Measurements from ENCODE around the gene RHOBTB3.

The RHOBTB3 gene

DNA sequence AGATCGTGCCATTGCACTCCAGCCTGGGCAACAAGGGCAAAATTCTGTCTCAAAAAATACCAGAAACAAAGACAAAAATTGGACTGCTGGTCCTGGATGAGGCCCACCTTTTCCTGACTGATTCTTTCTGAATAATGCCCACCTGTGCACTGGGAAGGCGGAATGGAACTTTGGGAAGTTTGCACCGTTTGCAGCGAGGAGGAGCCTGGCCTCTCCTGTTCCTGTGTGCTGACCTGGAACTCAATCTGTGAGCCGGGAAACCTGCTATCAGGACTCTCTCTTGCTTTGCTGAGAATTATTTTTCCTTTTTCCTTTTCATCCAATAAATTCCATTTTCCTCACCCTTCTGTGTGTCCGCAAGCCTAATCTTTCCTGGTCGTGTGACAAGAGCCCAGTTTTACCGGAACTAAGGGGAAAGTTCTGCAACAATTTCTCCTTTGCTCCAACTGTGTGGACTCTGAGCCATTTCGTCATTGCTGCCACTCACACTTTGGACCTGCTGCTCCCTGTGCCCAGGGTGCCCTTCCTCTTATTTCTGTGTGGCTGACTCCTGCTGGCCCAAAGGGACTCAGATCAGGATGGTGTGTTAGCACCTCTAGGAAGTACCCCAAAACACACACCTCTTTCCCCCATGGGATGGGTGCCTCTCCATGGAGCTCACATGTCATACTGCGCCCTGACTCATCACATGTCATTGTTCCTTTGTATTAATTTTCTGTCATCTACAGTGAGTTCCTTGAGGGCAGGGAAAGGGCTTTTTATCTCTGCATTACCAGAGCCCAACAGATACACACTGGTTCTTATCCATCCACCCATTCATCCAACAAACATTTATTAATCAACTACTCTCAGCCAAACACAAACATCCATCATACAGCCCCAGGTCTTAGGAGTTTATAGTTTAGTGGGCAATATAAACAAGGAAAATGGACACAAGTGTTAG lies 96.1 kb downstream of the RHOBTB3 start (continued):
- TF ChIP-seq PPARA (CRISPR knock-in tag; IDR thresholded peaks at IDR 0.05; ENCODE audit: borderline replicate concordance) (no peak), ZC3H10 (CRISPR knock-in tag; IDR thresholded peaks at IDR 0.05) (no peak), ARNTL (CRISPR knock-in tag; IDR thresholded peaks at IDR 0.05; ENCODE audit: borderline replicate concordance, low read depth) (no peak), RARB (CRISPR knock-in tag; IDR thresholded peaks at IDR 0.05) (no peak), ISL1 (CRISPR knock-in tag; IDR thresholded peaks at IDR 0.05) (no peak)
- TF ChIP-seq, protein P1, sequence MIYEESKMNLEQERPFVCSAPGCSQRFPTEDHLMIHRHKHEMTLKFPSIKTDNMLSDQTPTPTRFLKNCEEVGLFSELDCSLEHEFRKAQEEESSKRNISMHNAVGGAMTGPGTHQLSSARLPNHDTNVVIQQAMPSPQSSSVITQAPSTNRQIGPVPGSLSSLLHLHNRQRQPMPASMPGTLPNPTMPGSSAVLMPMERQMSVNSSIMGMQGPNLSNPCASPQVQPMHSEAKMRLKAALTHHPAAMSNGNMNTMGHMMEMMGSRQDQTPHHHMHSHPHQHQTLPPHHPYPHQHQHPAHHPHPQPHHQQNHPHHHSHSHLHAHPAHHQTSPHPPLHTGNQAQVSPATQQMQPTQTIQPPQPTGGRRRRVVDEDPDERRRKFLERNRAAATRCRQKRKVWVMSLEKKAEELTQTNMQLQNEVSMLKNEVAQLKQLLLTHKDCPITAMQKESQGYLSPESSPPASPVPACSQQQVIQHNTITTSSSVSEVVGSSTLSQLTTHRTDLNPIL (CRISPR knock-in tag; IDR thresholded peaks at IDR 0.05; ENCODE audit: low read depth), result no peak

- ATAC-seq, result no peak
Observed at GRCh38 chr5:95827892-95828246, 96.7 kb downstream of the RHOBTB3 start.

GRCh38 chr5:95830226-95830625 lies 99.1 kb downstream of the RHOBTB3 start:
- no peak for ATAC-seq
- TF ChIP-seq GLIS3 (CRISPR knock-in tag; IDR thresholded peaks at IDR 0.05) (no peak), ZC3H10 (CRISPR knock-in tag; IDR thresholded peaks at IDR 0.05) (no peak), PPARA (CRISPR knock-in tag; IDR thresholded peaks at IDR 0.05; ENCODE audit: borderline replicate concordance) (no peak), ISL1 (CRISPR knock-in tag; IDR thresholded peaks at IDR 0.05) (no peak), POU6F1 (CRISPR knock-in tag; IDR thresholded peaks at IDR 0.05; ENCODE audit: borderline replicate concordance, low read depth) (no peak), ZNF70 (CRISPR knock-in tag; IDR thresholded peaks at IDR 0.05) (no peak), RARB (CRISPR knock-in tag; IDR thresholded peaks at IDR 0.05) (no peak), ZNF565 (CRISPR knock-in tag; conservative IDR thresholded peaks at IDR 0.05; ENCODE audit: low read depth) (no peak), TOX (CRISPR knock-in tag; IDR thresholded peaks at IDR 0.05; ENCODE audit: borderline replicate concordance) (no peak), CSRNP3 (CRISPR knock-in tag; IDR thresholded peaks at IDR 0.05) (no peak), SNAI2 (CRISPR knock-in tag; IDR thresholded peaks at IDR 0.05) (no peak), ARNTL (CRISPR knock-in tag; IDR thresholded peaks at IDR 0.05; ENCODE audit: borderline replicate concordance, low read depth) (no peak), ESRRG (CRISPR knock-in tag; IDR thresholded peaks at IDR 0.05) (no peak)
- TF ChIP-seq, protein P2, sequence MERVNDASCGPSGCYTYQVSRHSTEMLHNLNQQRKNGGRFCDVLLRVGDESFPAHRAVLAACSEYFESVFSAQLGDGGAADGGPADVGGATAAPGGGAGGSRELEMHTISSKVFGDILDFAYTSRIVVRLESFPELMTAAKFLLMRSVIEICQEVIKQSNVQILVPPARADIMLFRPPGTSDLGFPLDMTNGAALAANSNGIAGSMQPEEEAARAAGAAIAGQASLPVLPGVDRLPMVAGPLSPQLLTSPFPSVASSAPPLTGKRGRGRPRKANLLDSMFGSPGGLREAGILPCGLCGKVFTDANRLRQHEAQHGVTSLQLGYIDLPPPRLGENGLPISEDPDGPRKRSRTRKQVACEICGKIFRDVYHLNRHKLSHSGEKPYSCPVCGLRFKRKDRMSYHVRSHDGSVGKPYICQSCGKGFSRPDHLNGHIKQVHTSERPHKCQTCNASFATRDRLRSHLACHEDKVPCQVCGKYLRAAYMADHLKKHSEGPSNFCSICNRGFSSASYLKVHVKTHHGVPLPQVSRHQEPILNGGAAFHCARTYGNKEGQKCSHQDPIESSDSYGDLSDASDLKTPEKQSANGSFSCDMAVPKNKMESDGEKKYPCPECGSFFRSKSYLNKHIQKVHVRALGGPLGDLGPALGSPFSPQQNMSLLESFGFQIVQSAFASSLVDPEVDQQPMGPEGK (CRISPR knock-in tag; IDR thresholded peaks at IDR 0.05; ENCODE audit: borderline replicate concordance), result no peak

More at GRCh38 chr5:95827892-95828246, 96.7 kb downstream of the RHOBTB3 start:
- TF ChIP-seq, protein P2 (CRISPR knock-in tag; IDR thresholded peaks at IDR 0.05; ENCODE audit: borderline replicate concordance), result no peak
- TF ChIP-seq ZFP30 (CRISPR knock-in tag; IDR thresholded peaks at IDR 0.05) (no peak), TOX (CRISPR knock-in tag; IDR thresholded peaks at IDR 0.05; ENCODE audit: borderline replicate concordance) (no peak)

DNA sequence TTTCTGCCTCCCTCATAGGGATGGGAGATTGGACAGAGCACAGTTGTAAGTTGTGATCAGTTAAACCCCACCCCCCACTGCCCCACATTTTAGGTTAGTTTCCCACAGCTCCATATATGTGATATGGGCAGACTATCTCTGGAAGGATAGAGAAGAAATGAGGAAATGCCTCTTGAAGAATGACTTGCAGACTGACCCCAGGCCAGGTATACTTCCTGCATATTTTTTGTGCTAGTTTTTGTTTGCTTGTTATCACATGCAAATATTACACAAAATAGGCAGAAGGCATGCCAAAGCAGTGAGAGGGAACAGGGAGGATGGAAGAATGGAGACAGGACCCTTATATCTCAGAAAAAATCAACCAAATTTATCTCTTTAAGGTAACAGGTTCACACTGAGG lies 101.5 kb downstream of the RHOBTB3 start:
- TF ChIP-seq TOX (CRISPR knock-in tag; IDR thresholded peaks at IDR 0.05; ENCODE audit: borderline replicate concordance) (no peak), ZFP3 (CRISPR knock-in tag; IDR thresholded peaks at IDR 0.05) (no peak)
- ATAC-seq, result no peak

Measured in SK-N-SH treated with all-trans-retinoic acid at 6 μM for 48 hours (cell line).